Measurements from ENCODE around the gene HIF1AN. TPM values are rescaled to one million over a fixed set of nuclear protein-coding genes. Genes with fewer than 3 reads are reported as not detected.

The HIF1AN gene
- polyA plus RNA-seq, 1 donor (not counting 4 experiments of a cell fraction or from before 2014, with no cell fraction given): 16.8 TPM

DNA sequence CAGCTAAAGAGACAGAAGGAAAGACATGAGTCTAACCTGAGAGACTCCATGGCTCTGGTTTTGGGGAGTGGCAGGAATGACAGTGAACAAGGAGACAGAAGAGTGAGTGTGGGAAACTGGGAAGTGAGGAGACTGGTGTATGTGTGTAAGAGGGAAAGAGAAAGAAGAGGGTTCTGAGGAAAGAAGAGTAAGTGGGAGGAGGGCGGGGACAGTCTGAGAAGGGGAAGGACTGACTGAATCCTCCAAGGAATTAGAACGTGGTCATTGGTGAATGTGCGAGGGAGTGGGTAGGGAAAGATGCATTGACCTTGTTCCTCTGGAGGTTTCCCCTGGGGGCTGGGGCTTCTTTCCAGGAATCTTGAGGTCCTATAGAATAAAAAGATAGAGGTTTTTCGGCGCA lies 46.3 kb upstream of the HIF1AN start:
- Histone ChIP-seq H3K36me3 (ENCODE audit: control insufficient read depth in 2 of 2, extremely low read depth in 1 of 2, insufficient read depth in 2 of 2, low read length in 2 of 2) (peaks cover 3 to 8% of the 10 kb centered on the region in 2 experiments), H3K9me1 (ENCODE audit: control insufficient read depth, extremely low read depth, insufficient read depth, low read length) (no peaks in the 10 kb centered on the region), H3K9ac (ENCODE audit: control insufficient read depth, extremely low read depth, insufficient read depth, low read length) (no peak overlapping the region), H3K4me1 (ENCODE audit: control insufficient read depth, extremely low read depth, insufficient read depth, low read length) (no peaks in the 10 kb centered on the region), H3K4me2 (ENCODE audit: control insufficient read depth, extremely low read depth, insufficient read depth, low read depth, low read length) (no peak overlapping the region), H3K27me3 (ENCODE audit: control insufficient read depth, extremely low read depth, insufficient read depth, low read length) (no peaks in the 10 kb centered on the region), H3K4me3 (ENCODE audit: control insufficient read depth in 2 of 3, extremely low read depth in 1 of 3, insufficient read depth in 2 of 3, low read depth in 1 of 3, low read length in 3 of 3) (no peak overlapping the region), H4K20me1 (ENCODE audit: control insufficient read depth, extremely low read depth, insufficient read depth, low read length) (no peaks in the 10 kb centered on the region), H3K79me2 (ENCODE audit: control insufficient read depth, insufficient read depth, low read length) (no peaks in the 10 kb centered on the region), H2AFZ (ENCODE audit: control insufficient read depth, low read length) (no peak overlapping the region), H3K27ac (ENCODE audit: control insufficient read depth, insufficient read depth, low read length) (no peak overlapping the region), H3K9me3 (ENCODE audit: control insufficient read depth, low read depth, low read length) (no peaks in the 10 kb centered on the region)
- dilution Hi-C loops (cut with MboI; ENCODE audit: extremely low pct_ligation_motif_present, low sequenced_read_pairs): no loop called here
- DNase-seq (ENCODE audit: low read depth, low spot score): no peak
- TF ChIP-seq, protein P1, sequence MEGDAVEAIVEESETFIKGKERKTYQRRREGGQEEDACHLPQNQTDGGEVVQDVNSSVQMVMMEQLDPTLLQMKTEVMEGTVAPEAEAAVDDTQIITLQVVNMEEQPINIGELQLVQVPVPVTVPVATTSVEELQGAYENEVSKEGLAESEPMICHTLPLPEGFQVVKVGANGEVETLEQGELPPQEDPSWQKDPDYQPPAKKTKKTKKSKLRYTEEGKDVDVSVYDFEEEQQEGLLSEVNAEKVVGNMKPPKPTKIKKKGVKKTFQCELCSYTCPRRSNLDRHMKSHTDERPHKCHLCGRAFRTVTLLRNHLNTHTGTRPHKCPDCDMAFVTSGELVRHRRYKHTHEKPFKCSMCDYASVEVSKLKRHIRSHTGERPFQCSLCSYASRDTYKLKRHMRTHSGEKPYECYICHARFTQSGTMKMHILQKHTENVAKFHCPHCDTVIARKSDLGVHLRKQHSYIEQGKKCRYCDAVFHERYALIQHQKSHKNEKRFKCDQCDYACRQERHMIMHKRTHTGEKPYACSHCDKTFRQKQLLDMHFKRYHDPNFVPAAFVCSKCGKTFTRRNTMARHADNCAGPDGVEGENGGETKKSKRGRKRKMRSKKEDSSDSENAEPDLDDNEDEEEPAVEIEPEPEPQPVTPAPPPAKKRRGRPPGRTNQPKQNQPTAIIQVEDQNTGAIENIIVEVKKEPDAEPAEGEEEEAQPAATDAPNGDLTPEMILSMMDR (optimal IDR thresholded peaks at IDR 0.05 in 1 of 3, IDR thresholded peaks at IDR 0.05 in 1 of 3, conservative IDR thresholded peaks at IDR 0.05 in 1 of 3; ENCODE audit: extremely low read depth in 1 of 3, insufficient read depth in 2 of 3, low read length in 3 of 3): no peak
- TF ChIP-seq EZH2 (IDR thresholded peaks at IDR 0.05; ENCODE audit: low read length): no peak
- no peak for FAIRE-seq

DNA sequence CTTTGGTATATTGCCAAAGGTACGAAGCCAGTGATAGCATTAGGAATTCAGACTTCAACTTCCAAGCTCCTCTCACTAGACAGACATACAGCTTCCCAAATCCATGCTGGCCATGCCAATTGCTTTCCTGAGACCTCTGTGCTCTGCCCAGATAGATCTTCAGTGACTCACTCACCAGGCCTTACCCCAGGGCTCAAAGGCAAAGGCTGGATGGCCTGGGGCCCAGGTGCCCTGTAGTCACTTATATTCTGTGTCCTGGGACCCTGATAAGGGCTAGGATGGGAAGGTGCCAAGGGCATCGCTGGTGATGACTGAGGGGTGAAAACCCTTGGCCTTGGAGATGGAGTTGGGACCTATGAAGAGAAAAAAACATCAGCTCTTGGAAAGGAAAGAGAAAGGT lies 45.2 kb upstream of the HIF1AN start:
- no peak for DNase-seq (ENCODE audit: low read depth, low spot score)

More for the DNA sequence above, 45.2 kb upstream of the HIF1AN start:
- H3K27ac ChIP-seq (ENCODE audit: control insufficient read depth, insufficient read depth, low read length): no peak overlapping the region
- H3K4me1 ChIP-seq (ENCODE audit: control insufficient read depth, extremely low read depth, insufficient read depth, low read length): no peaks in the 10 kb centered on the region
- H3K4me2 ChIP-seq (ENCODE audit: control insufficient read depth, extremely low read depth, insufficient read depth, low read depth, low read length): no peak overlapping the region
- H3K9ac ChIP-seq (ENCODE audit: control insufficient read depth, extremely low read depth, insufficient read depth, low read length): no peak overlapping the region
- no peaks in the 10 kb centered on the region for H4K20me1 ChIP-seq (ENCODE audit: control insufficient read depth, extremely low read depth, insufficient read depth, low read length)
- no peak overlapping the region for H2AFZ ChIP-seq (ENCODE audit: control insufficient read depth, low read length)
- TF ChIP-seq EZH2 (IDR thresholded peaks at IDR 0.05; ENCODE audit: low read length): no peak
- TF ChIP-seq, protein P1 (optimal IDR thresholded peaks at IDR 0.05 in 1 of 3, IDR thresholded peaks at IDR 0.05 in 1 of 3, conservative IDR thresholded peaks at IDR 0.05 in 1 of 3; ENCODE audit: extremely low read depth in 1 of 3, insufficient read depth in 2 of 3, low read length in 3 of 3): no peak
- no peaks in the 10 kb centered on the region for H3K9me3 ChIP-seq (ENCODE audit: control insufficient read depth, low read depth, low read length)
- no peak overlapping the region for H3K4me3 ChIP-seq (ENCODE audit: control insufficient read depth in 2 of 3, extremely low read depth in 1 of 3, insufficient read depth in 2 of 3, low read depth in 1 of 3, low read length in 3 of 3)
- no peaks in the 10 kb centered on the region for H3K9me1 ChIP-seq (ENCODE audit: control insufficient read depth, extremely low read depth, insufficient read depth, low read length)
- peaks cover 3 to 8% of the 10 kb centered on the region in 2 experiments for H3K36me3 ChIP-seq (ENCODE audit: control insufficient read depth in 2 of 2, extremely low read depth in 1 of 2, insufficient read depth in 2 of 2, low read length in 2 of 2)
- H3K27me3 ChIP-seq (ENCODE audit: control insufficient read depth, extremely low read depth, insufficient read depth, low read length): no peaks in the 10 kb centered on the region
- FAIRE-seq: no peak
- no peaks in the 10 kb centered on the region for H3K79me2 ChIP-seq (ENCODE audit: control insufficient read depth, insufficient read depth, low read length)
- dilution Hi-C loops (cut with MboI; ENCODE audit: extremely low pct_ligation_motif_present, low sequenced_read_pairs): no loop called here

All from keratinocyte (primary cell).